Activated B cell treated with CpG ODN at 0.5 μM for 24 hours (primary cell): ENCODE results near the gene FAM13C. TPM values are rescaled to one million over a fixed set of nuclear protein-coding genes. Genes with fewer than 3 reads are reported as not detected.

Experiments
- ATAC-seq: fragments of 200-7000 bp; cut with Tn5 transposase; one replicate; pipeline ENCODE4 v1.10.0; 2021; ENCODE audit warnings: low read depth, mild to moderate bottlenecking, moderate library complexity
- CTCF ChIA-PET: fragments of 350-600 bp; sonication (Branson Sonifier 250); formaldehyde crosslinking; loops from one replicate; lab custom pipeline; 2021; ENCODE audit warnings: antibody characterized with exemption; lab: Charles Lee
- POLR2A ChIA-PET: fragments of 350-600 bp; sonication (Branson Sonifier 250); formaldehyde crosslinking; loops from one replicate; lab custom pipeline; 2021; ENCODE audit warnings: antibody characterized with exemption; lab: Charles Lee
- DNase-seq: peaks from one replicate; pipeline ENCODE4 v3.0.0; 2022
- H3K27ac Mint-ChIP-seq: one replicate; pipeline ENCODE4 v1.8.0; 2020; ENCODE audit warnings: mixed read lengths
- H3K27me3 Mint-ChIP-seq: one replicate; pipeline ENCODE4 v1.8.0; 2021; ENCODE audit warnings: mixed read lengths
- H3K36me3 Mint-ChIP-seq: one replicate; pipeline ENCODE4 v1.8.0; 2021; ENCODE audit warnings: low read depth, mixed read lengths
- H3K4me1 Mint-ChIP-seq: one replicate; pipeline ENCODE4 v1.8.0; 2021; ENCODE audit warnings: mixed read lengths
- H3K4me3 Mint-ChIP-seq: one replicate; pipeline ENCODE4 v1.8.0; 2020; ENCODE audit warnings: mild to moderate bottlenecking, mixed read lengths
- H3K9me3 Mint-ChIP-seq: one replicate; pipeline ENCODE4 v1.8.0; 2020; ENCODE audit warnings: mixed read lengths
- intact Hi-C: fragments of 100-400 bp; cut with micrococcal nuclease; formaldehyde crosslinking; loops from one replicate; pipeline ENCODE4 v1.15.1; 2024
- total RNA-seq: library from RNA; stranded (reverse); gene quantifications from 2 replicates; pipeline ENCODE4 v1.2.3, GENCODE V29; 2022
- TF ChIP-seq, protein P1 (sequence below): fragments of 200-600 bp; IDR thresholded peaks from one replicate; pipeline ENCODE4 v1.8.0; 2022; ENCODE audit warnings: antibody characterized with exemption, mild to moderate bottlenecking

Gene FAM13C
- total RNA-seq, 1 donor from 2014 or later, result not detected

GRCh38 chr10:59268460-59268859 is 93.9 kb downstream of the FAM13C start:
- H3K4me3 Mint-ChIP-seq, result no peak overlapping the region
- intact Hi-C loops, result no loop called here

GRCh38 chr10:59266321-59266720 is 96.0 kb downstream of the FAM13C start:
- H3K27ac Mint-ChIP-seq, result no peak overlapping the region
- DNase-seq (no peak), ATAC-seq (no peak)
- no peaks in the 10 kb centered on the region for H3K27me3 Mint-ChIP-seq
- intact Hi-C loops, result no loop called here
- no peak overlapping the region for H3K4me3 Mint-ChIP-seq
- TF ChIP-seq, protein P1, sequence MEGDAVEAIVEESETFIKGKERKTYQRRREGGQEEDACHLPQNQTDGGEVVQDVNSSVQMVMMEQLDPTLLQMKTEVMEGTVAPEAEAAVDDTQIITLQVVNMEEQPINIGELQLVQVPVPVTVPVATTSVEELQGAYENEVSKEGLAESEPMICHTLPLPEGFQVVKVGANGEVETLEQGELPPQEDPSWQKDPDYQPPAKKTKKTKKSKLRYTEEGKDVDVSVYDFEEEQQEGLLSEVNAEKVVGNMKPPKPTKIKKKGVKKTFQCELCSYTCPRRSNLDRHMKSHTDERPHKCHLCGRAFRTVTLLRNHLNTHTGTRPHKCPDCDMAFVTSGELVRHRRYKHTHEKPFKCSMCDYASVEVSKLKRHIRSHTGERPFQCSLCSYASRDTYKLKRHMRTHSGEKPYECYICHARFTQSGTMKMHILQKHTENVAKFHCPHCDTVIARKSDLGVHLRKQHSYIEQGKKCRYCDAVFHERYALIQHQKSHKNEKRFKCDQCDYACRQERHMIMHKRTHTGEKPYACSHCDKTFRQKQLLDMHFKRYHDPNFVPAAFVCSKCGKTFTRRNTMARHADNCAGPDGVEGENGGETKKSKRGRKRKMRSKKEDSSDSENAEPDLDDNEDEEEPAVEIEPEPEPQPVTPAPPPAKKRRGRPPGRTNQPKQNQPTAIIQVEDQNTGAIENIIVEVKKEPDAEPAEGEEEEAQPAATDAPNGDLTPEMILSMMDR, result no peak
- H3K9me3 Mint-ChIP-seq, result no peaks in the 10 kb centered on the region
- no peaks in the 10 kb centered on the region for H3K4me1 Mint-ChIP-seq
- POLR2A ChIA-PET, result no interaction called here
- CTCF ChIA-PET, result no interaction called here
- H3K36me3 Mint-ChIP-seq, result no peaks in the 10 kb centered on the region

More at GRCh38 chr10:59268460-59268859, 93.9 kb downstream of the FAM13C start:
- ChIA-PET POLR2A (no interaction called here), CTCF (no interaction called here)
- TF ChIP-seq, protein P1, result no peak
- Mint-ChIP-seq H3K4me1 (no peaks in the 10 kb centered on the region), H3K9me3 (no peaks in the 10 kb centered on the region), H3K36me3 (no peaks in the 10 kb centered on the region), H3K27ac (no peak overlapping the region), H3K27me3 (no peaks in the 10 kb centered on the region)
- DNase-seq, result no peak
- ATAC-seq, result no peak

- no peak overlapping the region for H3K27ac Mint-ChIP-seq
- no peaks in the 10 kb centered on the region for H3K9me3 Mint-ChIP-seq
- ATAC-seq (no peak), DNase-seq (no peak)
- intact Hi-C loops, result no loop called here
- ChIA-PET CTCF (no interaction called here), POLR2A (no interaction called here)
- H3K36me3 Mint-ChIP-seq, result no peaks in the 10 kb centered on the region
- TF ChIP-seq, protein P1, result no peak
- no peaks in the 10 kb centered on the region for H3K4me1 Mint-ChIP-seq
- H3K4me3 Mint-ChIP-seq, result no peak overlapping the region
- H3K27me3 Mint-ChIP-seq, result no peaks in the 10 kb centered on the region
Measured at GRCh38 chr10:59265141-59265540, 97.2 kb downstream of the FAM13C start.

GRCh38 chr10:59258890-59259289 is 103.5 kb downstream of the FAM13C start:
- Mint-ChIP-seq H3K4me1 (no peaks in the 10 kb centered on the region), H3K36me3 (no peaks in the 10 kb centered on the region), H3K4me3 (no peak overlapping the region), H3K9me3 (no peaks in the 10 kb centered on the region), H3K27ac (no peak overlapping the region), H3K27me3 (no peaks in the 10 kb centered on the region)
- intact Hi-C loops, result no loop called here
- ChIA-PET CTCF (interaction anchor here (0.6 kb wide), 1 partner anchor 19 kb away, joined by 3 read pairs; no protein-coding TSS in a partner anchor), POLR2A (no interaction called here)
- ATAC-seq, result no peak
- TF ChIP-seq, protein P1, result no peak
- no peak for DNase-seq

DNA sequence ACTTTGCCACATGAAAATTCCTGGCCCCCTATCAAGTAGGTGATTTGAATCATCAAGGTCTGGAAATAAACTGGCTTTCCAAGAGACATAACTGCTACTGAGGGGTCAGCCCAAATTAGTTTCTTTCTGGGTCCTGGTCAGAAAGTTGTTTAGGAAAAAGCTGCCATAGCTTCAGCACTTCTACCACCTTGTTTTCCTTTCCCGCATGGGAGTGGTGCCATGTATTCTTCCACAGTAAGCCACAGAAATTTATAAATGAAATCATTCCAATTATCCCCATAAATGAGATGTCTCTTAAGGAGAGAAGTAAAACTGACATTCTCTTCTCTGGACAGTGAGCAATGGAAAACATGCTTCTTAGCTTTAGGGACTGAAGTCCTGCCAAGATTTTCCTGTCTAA is 105.1 kb downstream of the FAM13C start:
- CTCF ChIA-PET, result no interaction called here
- TF ChIP-seq, protein P1, result no peak
- no peaks in the 10 kb centered on the region for H3K27me3 Mint-ChIP-seq
- ATAC-seq, result no peak
- no peaks in the 10 kb centered on the region for H3K4me1 Mint-ChIP-seq
- DNase-seq, result no peak
- H3K9me3 Mint-ChIP-seq, result no peaks in the 10 kb centered on the region
- intact Hi-C loops, result no loop called here
- H3K36me3 Mint-ChIP-seq, result no peaks in the 10 kb centered on the region
- no peak overlapping the region for H3K4me3 Mint-ChIP-seq
- POLR2A ChIA-PET, result no interaction called here
- no peak overlapping the region for H3K27ac Mint-ChIP-seq
